Activated naive CD4-positive, alpha-beta T cell treated with anti-CD3 and anti-CD28 coated beads, Interleukin-2, amount 50 U/mL, for 24 hours (primary cell): ENCODE measurements around the gene ABCA8.
"Not testable (repeated sequence)": the region's sequence is repeated elsewhere in the genome, so short reads cannot be mapped to it uniquely, and the experiment has no call there.

Source experiments
- H3K27ac Mint-ChIP-seq: one replicate; pipeline ENCODE4 v1.8.0; 2021; ENCODE audit warnings: mild to moderate bottlenecking, mixed read lengths
- H3K27me3 Mint-ChIP-seq: one replicate; pipeline ENCODE4 v1.8.0; 2021; ENCODE audit warnings: mixed read lengths
- H3K36me3 Mint-ChIP-seq: one replicate; pipeline ENCODE4 v1.8.0; 2021; ENCODE audit warnings: mixed read lengths
- H3K4me1 Mint-ChIP-seq: one replicate; pipeline ENCODE4 v1.8.0; 2021; ENCODE audit warnings: mixed read lengths
- H3K4me3 Mint-ChIP-seq: one replicate; pipeline ENCODE4 v1.8.0; 2021; ENCODE audit warnings: mild to moderate bottlenecking, mixed read lengths
- H3K9me3 Mint-ChIP-seq: one replicate; pipeline ENCODE4 v1.8.0; 2021; ENCODE audit warnings: mixed read lengths

ABCA8 gene

GRCh38 chr17:68954146-68954896, 871 bp downstream of the ABCA8 start:
- Mint-ChIP-seq H3K27ac (no peak overlapping the region), H3K27me3 (peaks cover 3% of the 10 kb centered on the region), H3K36me3 (no peaks in the 10 kb centered on the region), H3K4me1 (no peaks in the 10 kb centered on the region), H3K4me3 (no peak overlapping the region), H3K9me3 (no peaks in the 10 kb centered on the region)

GRCh38 chr17:68953340-68953997, 1.7 kb downstream of the ABCA8 start:
- Mint-ChIP-seq H3K27ac (no peak overlapping the region), H3K27me3 (peaks cover 2% of the 10 kb centered on the region), H3K36me3 (no peaks in the 10 kb centered on the region), H3K4me1 (no peaks in the 10 kb centered on the region), H3K4me3 (no peak overlapping the region), H3K9me3 (no peaks in the 10 kb centered on the region)

GRCh38 chr17:68950725-68951124, 4.5 kb downstream of the ABCA8 start:
- Mint-ChIP-seq H3K36me3 (no peaks in the 10 kb centered on the region), H3K4me1 (no peaks in the 10 kb centered on the region), H3K27ac (no peak overlapping the region), H3K27me3 (no peaks in the 10 kb centered on the region), H3K9me3 (no peaks in the 10 kb centered on the region), H3K4me3 (no peak overlapping the region)

GRCh38 chr17:68947868-68948267, 7.3 kb downstream of the ABCA8 start:
- H3K9me3 Mint-ChIP-seq, H3K36me3 Mint-ChIP-seq, H3K4me3 Mint-ChIP-seq, H3K4me1 Mint-ChIP-seq, H3K27me3 Mint-ChIP-seq, H3K27ac Mint-ChIP-seq: not testable (repeated sequence)

- Mint-ChIP-seq H3K36me3 (no peaks in the 10 kb centered on the region), H3K4me1 (no peaks in the 10 kb centered on the region), H3K27ac (no peak overlapping the region), H3K4me3 (no peak overlapping the region), H3K9me3 (no peaks in the 10 kb centered on the region), H3K27me3 (peaks cover 2% of the 10 kb centered on the region)
These were observed 10.7 kb downstream of the ABCA8 start for GRCh38 chr17:68944435-68945035.

GRCh38 chr17:68943812-68944182, 11.4 kb downstream of the ABCA8 start:
- H3K4me3 Mint-ChIP-seq, H3K36me3 Mint-ChIP-seq, H3K4me1 Mint-ChIP-seq, H3K27me3 Mint-ChIP-seq, H3K9me3 Mint-ChIP-seq, H3K27ac Mint-ChIP-seq: not testable (repeated sequence)

GRCh38 chr17:68943123-68943811, 11.9 kb downstream of the ABCA8 start:
- Mint-ChIP-seq H3K4me3 (no peak overlapping the region), H3K27ac (no peak overlapping the region), H3K36me3 (no peaks in the 10 kb centered on the region), H3K9me3 (no peaks in the 10 kb centered on the region), H3K4me1 (no peaks in the 10 kb centered on the region), H3K27me3 (peaks cover 2% of the 10 kb centered on the region)

GRCh38 chr17:68942389-68942788, 12.8 kb downstream of the ABCA8 start:
- H3K4me1 Mint-ChIP-seq = no peaks in the 10 kb centered on the region
- H3K36me3 Mint-ChIP-seq = no peaks in the 10 kb centered on the region
- H3K9me3 Mint-ChIP-seq = no peaks in the 10 kb centered on the region
- H3K4me3 Mint-ChIP-seq = no peak overlapping the region
- no peak overlapping the region for H3K27ac Mint-ChIP-seq
- H3K27me3 Mint-ChIP-seq = peaks cover 2% of the 10 kb centered on the region

GRCh38 chr17:68941761-68942160, 13.4 kb downstream of the ABCA8 start:
- Mint-ChIP-seq H3K36me3 (no peaks in the 10 kb centered on the region), H3K4me1 (no peaks in the 10 kb centered on the region), H3K4me3 (no peak overlapping the region), H3K27ac (no peak overlapping the region), H3K9me3 (no peaks in the 10 kb centered on the region), H3K27me3 (peaks cover 2% of the 10 kb centered on the region)

GRCh38 chr17:68939195-68939594, 16.0 kb downstream of the ABCA8 start:
- Mint-ChIP-seq H3K4me1 (no peaks in the 10 kb centered on the region), H3K36me3 (no peaks in the 10 kb centered on the region), H3K27ac (no peak overlapping the region), H3K9me3 (no peaks in the 10 kb centered on the region), H3K4me3 (no peak overlapping the region), H3K27me3 (peaks cover 4% of the 10 kb centered on the region)

- Mint-ChIP-seq H3K4me1 (no peaks in the 10 kb centered on the region), H3K9me3 (no peaks in the 10 kb centered on the region), H3K27me3 (peaks cover 4% of the 10 kb centered on the region), H3K27ac (no peak overlapping the region), H3K36me3 (no peaks in the 10 kb centered on the region), H3K4me3 (no peak overlapping the region)
These were observed 17.2 kb downstream of the ABCA8 start for GRCh38 chr17:68937890-68938514.

GRCh38 chr17:68927516-68927915, 27.7 kb downstream of the ABCA8 start:
- no peak overlapping the region for H3K27ac Mint-ChIP-seq
- H3K9me3 Mint-ChIP-seq = no peaks in the 10 kb centered on the region
- no peak overlapping the region for H3K4me3 Mint-ChIP-seq
- no peaks in the 10 kb centered on the region for H3K4me1 Mint-ChIP-seq
- H3K27me3 Mint-ChIP-seq = peaks cover 6% of the 10 kb centered on the region
- no peaks in the 10 kb centered on the region for H3K36me3 Mint-ChIP-seq

- Mint-ChIP-seq H3K27me3 (peaks cover 2% of the 10 kb centered on the region), H3K36me3 (no peaks in the 10 kb centered on the region), H3K27ac (no peak overlapping the region), H3K4me1 (no peaks in the 10 kb centered on the region), H3K4me3 (no peak overlapping the region), H3K9me3 (no peaks in the 10 kb centered on the region)
These were observed 30.1 kb downstream of the ABCA8 start for GRCh38 chr17:68924793-68925720.

GRCh38 chr17:68910789-68911431, 44.3 kb downstream of the ABCA8 start:
- H3K27me3 Mint-ChIP-seq = peaks cover 5% of the 10 kb centered on the region
- no peaks in the 10 kb centered on the region for H3K4me1 Mint-ChIP-seq
- H3K9me3 Mint-ChIP-seq = peaks cover 24% of the 10 kb centered on the region
- H3K27ac Mint-ChIP-seq = no peak overlapping the region
- H3K4me3 Mint-ChIP-seq = no peak overlapping the region
- H3K36me3 Mint-ChIP-seq = no peaks in the 10 kb centered on the region
